GM19372 (cell line): Measurements from ENCODE around the gene HSDL2.
"Not testable (repeated sequence)": the region's sequence is repeated elsewhere in the genome, so short reads cannot be mapped to it uniquely, and the experiment has no call there.

Source experiments
- ATAC-seq: cut with Tn5 transposase; IDR thresholded peaks from one replicate; pipeline ENCODE4 v1.9.1; 2021; ENCODE audit warnings: mild to moderate bottlenecking, low read depth, moderate library complexity; ENCODE audit not compliant: unreplicated experiment

The HSDL2 gene

DNA sequence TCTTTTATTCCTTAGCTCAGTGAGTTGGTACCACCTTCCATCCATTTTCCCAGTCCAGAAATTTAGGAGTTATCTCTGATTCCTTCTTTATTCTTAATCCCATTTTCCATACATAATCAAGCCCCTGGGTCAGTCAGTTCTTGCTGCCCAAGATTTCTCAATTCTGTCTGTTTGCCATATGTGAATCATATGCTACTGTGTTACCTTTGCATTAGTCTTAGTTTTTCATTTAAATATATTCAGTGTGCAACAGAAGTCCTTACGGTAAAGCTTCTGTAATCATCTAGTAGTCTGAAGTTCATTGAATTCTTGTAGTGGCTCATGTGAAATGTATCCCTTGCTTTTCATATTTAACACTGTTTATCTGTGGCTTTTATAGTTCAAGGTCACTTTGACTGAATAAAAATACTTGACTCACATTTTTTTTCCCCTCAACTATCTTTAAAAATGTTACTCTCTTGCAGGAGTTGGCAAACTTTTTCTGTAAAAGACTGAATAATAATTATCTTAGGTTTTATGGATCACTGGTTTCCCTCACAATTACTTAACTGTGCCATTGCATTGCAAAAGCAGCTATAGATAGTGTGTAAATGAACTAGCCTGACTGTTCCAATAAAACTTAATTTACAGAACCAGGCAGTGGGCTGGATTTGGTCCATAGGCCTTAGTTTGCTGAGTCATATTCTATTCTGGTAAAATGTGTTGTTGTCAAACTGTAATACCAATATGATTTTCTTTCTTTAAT, 113.7 kb downstream of the HSDL2 start:
- no peak for ATAC-seq

DNA sequence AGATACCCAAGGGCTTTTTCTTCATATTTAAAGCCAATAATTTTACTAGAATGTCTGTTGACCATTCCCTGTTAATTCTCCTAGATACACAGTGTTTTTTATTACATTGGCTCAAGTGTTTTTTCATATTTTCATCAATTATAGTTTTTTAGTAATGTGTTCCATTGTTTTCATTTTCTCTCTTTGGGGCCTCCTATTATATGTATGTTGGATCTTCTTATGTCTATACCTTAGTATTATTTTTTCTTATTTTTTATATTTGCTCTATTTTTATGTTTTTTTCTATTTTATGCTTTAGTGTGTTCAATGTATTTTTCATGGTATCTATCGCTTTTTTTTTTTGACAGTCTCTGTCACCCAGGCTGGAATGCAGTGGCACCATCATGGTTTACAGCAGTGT, 114.2 kb downstream of the HSDL2 start:
- ATAC-seq: no peak

DNA sequence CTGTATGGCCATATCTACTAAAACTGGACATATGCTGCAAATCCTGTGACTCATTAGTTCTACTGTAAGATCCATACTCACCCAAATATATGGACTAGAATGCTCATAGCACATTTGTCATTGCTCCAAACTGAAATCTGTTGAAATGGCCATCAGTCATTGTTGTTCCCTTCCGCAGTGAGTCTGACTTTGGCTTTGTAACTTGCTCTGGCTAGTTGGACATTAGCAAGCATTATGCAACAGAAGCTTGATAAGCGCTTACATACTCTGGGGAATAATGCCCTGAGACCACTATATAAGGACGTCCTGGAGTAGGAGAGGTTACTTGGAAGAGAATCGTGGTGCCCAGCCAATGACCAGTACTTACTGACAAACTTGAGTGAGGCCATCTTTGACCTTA, 115.7 kb downstream of the HSDL2 start:
- ATAC-seq: no peak

DNA sequence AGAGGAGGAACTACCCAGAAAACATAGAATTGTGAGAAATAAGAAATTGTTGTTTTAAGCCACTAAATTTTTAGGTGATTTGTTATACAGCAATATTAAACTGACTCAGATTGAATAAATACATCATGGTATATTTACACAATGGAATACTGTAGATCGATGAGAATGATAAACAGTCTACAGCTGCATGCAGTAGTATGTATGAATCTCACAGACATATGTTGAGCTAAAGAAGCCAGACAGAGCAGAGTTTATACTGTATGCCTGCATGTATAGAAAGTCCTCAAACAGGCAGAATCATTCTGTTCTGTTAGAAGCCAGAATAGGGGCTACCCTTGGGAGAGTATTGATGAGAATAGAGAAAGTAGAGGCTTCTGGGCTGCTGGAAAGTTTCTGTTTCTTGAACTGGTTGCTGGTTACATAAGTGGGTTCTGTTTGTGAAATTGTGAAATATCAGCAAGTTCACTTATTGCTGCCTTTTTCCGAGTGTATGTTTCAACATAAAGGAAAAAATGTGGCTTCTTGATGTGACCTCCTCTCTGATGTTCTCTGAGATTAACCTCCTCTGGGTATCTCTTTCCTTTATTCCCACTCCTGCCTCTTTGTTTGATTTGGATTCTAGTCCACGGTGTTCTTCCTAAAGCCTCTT, 116.3 kb downstream of the HSDL2 start:
- ATAC-seq: no peak

DNA sequence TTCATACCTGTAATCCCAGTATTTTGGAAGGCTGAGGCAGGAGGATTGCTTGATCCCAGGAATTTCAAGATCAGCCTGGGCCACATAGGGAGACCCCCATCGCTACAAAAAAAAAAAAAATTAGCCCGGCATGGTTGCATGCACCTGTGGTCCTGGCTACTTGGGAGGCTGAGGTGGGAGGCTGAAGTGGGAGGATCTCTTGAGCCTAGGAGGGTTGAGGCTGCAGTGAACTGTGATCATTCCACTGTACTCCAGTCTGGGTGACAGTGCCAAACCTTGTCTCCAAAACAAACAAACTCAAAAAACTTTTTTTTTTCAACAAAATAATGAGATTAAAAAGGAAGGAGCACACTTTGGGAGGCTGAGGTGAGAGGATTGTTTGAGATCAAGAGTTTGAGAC, 120.9 kb downstream of the HSDL2 start:
- no peak for ATAC-seq

DNA sequence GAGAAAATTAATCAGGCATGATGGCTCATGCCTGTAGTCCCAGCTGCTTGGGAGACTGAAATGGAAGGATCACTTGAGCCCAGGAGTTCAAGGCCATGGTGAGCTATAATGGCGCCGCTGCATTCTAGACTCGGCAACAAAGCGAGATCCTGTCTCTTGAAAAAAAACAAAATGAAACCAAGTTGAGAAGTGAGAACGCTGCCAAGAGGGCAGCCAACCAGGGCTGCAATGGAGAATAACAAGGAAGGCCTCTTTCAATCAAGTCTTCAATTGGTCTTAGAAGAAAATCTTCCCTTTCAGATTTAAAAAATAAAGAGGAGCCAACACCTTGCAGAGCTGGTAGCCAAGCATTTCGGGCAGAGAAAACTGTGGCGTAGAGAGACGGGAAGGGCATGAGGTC, 121.4 kb downstream of the HSDL2 start:
- ATAC-seq: no peak

DNA sequence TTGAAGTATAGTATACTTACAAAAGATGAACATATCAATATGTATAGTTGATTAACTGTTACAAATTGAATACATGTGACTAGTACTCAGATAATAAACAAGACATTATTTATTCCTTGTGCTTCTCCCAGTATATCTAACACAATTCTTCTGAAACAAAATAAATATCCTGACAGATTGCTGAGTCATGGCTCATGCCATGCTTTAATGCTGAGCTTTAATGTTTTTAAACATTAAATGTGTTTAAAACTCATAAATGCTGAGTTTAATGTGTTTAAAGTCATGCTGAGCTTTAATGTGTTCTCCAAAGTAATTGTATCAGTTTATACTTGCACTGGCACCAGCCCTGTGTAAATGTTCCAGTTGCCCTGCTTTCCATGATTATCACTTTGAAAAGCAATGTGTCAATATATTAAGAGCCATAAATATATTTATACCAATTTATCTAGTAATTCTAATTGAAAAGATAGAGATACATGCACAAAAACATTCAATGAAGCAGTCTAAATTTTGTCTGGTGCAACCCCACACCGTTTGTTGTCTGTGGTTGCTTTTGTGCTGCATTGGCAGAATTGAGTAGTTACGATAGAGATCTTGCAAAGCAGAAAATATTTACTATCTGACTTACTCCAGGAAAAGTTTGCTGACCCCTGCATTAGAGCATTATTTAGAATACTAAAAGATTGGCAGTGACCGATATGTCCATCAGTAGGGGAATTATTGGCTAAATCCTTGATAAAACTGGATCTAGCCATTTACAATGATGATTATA, 122.5 kb downstream of the HSDL2 start:
- ATAC-seq: no peak

- no peak for ATAC-seq
Observed at GRCh38 chr9:112503170-112503569, 123.3 kb downstream of the HSDL2 start.

- no peak for ATAC-seq
Observed at GRCh38 chr9:112505086-112505485, 125.2 kb downstream of the HSDL2 start.

- ATAC-seq: no peak
Observed at GRCh38 chr9:112505607-112506006, 125.7 kb downstream of the HSDL2 start.

DNA sequence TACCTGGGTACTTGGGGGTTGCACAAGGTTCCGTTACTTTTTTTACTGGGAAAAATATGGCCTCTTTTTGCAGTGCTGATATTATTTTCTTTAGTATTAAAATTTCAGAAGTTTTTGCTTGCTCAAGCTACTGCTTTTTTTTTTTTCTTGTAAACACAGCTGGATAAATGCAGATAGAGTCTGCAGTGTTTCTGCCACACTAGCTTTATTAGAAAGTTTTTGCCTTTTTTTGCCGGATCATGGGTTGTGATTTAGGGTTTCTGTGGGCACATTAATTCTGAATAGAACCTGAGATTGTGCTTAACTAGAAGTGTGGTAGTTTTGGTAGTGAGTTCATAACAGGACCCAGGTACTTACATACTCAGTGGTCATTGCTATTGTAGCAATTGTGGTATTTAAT, 126.7 kb downstream of the HSDL2 start:
- ATAC-seq: no peak

GRCh38 chr9:112507001-112507680, 127.2 kb downstream of the HSDL2 start:
- no peak for ATAC-seq

GRCh38 chr9:112508377-112508776, 128.5 kb downstream of the HSDL2 start:
- ATAC-seq: no peak

GRCh38 chr9:112512377-112512776, 132.5 kb downstream of the HSDL2 start:
- ATAC-seq: not testable (repeated sequence)

GRCh38 chr9:112516769-112517168, 136.9 kb downstream of the HSDL2 start:
- no peak for ATAC-seq

- ATAC-seq: no peak
Observed at GRCh38 chr9:112520069-112520468, 140.2 kb downstream of the HSDL2 start.

- ATAC-seq: no peak
Observed at GRCh38 chr9:112520656-112521055, 140.7 kb downstream of the HSDL2 start.
